Endothelial cell of umbilical vein (primary cell): ENCODE results near the gene EQTN. TPM values are rescaled to one million over a fixed set of nuclear protein-coding genes. Genes with fewer than 3 reads are reported as not detected.

ENCODE experiments used
- BruUV-seq: library from RNA; stranded (reverse); fragments of 400-500 nt; replicated peaks from 2 replicates; lab custom pipeline; 2021; lab: Mats Ljungman, UMichigan
- CTCF ChIA-PET: fragments of 300-600, 350-600 bp; sonication (Branson Sonifier 250); formaldehyde crosslinking; loops from one replicate; lab custom pipeline; 2021; ENCODE audit warnings: antibody characterized with exemption, inconsistent platforms; lab: Charles Lee
- POLR2A ChIA-PET: fragments of 300-600, 350-600 bp; sonication (Branson Sonifier 250); formaldehyde crosslinking; loops from one replicate; lab custom pipeline; 2021; ENCODE audit warnings: antibody characterized with exemption, inconsistent platforms; lab: Charles Lee
- DNase-seq: peaks from one replicate; pipeline ENCODE4 v3.0.0-alpha.2; 2011; ENCODE audit warnings: low read depth, low spot score
- FAIRE-seq: peaks from 2 replicates; lab custom pipeline; 2011; peaks lifted over from hg19 to GRCh38; lab: Jason Lieb, UNC
- H2AFZ ChIP-seq: 2 replicates; pipeline ENCODE4 v1.6.0; 2012; ENCODE audit warnings: low read depth, low read length, control low read depth, inconsistent platforms
- H3K27ac ChIP-seq: 2 replicates; pipeline ENCODE4 v1.5.1; 2011; ENCODE audit warnings: low read depth, mild to moderate bottlenecking, control low read depth, low read length, moderate library complexity; ENCODE audit not compliant: insufficient read depth
- H3K27me3 ChIP-seq, 2 experiments: 2 replicates each; pipeline versions ENCODE4 v1.6.0 to v1.6.1; 2011; ENCODE audit warnings: low read length in 2 of 2, mixed read lengths in 1 of 2; ENCODE audit not compliant: control insufficient read depth in 2 of 2, insufficient read depth in 2 of 2
- H3K36me3 ChIP-seq, 2 experiments: 2 replicates in 1 of 2; 3 replicates in 1 of 2; pipeline ENCODE4 v1.5.1; 2011; ENCODE audit warnings: low read length in 2 of 2, mild to moderate bottlenecking in 1 of 2, moderate library complexity in 1 of 2; ENCODE audit not compliant: control insufficient read depth in 2 of 2, insufficient read depth in 2 of 2; ENCODE audit errors: extremely low read depth in 1 of 2
- H3K4me1 ChIP-seq: 3 replicates; pipeline ENCODE4 v1.5.1; 2011; ENCODE audit warnings: mild to moderate bottlenecking, low read length; ENCODE audit not compliant: control insufficient read depth, insufficient read depth; ENCODE audit errors: extremely low read depth
- H3K4me2 ChIP-seq: 2 replicates; pipeline ENCODE4 v1.6.1; 2011; ENCODE audit warnings: low read length, control low read depth, mixed read lengths; ENCODE audit not compliant: insufficient read depth
- H3K4me3 ChIP-seq, 3 experiments: fragments of 200-600 bp in 1 of 3; sonication (generic), shearing (Covaris generic) in 1 of 3; replicated peaks in 1 of 3; 2 replicates each; pipeline ENCODE4 v1.5.1; 2011 to 2016; ENCODE audit warnings: control low read depth in 3 of 3, low read length in 3 of 3, mild to moderate bottlenecking in 2 of 3, inconsistent platforms in 1 of 3, low read depth in 1 of 3, moderate library complexity in 1 of 3; ENCODE audit not compliant: insufficient read depth in 1 of 3
- H3K79me2 ChIP-seq: 2 replicates; pipeline ENCODE4 v1.6.0; 2012; ENCODE audit warnings: low read length, inconsistent platforms; ENCODE audit not compliant: control insufficient read depth, insufficient read depth
- H3K9ac ChIP-seq: replicated peaks from 2 replicates; pipeline ENCODE3; 2011; ENCODE audit warnings: low read length, control low read depth; ENCODE audit not compliant: insufficient read depth; ENCODE audit errors: extremely low read depth
- H3K9me1 ChIP-seq: replicated peaks from 3 replicates; pipeline ENCODE4 v1.6.0; 2011; ENCODE audit warnings: mild to moderate bottlenecking, low read length; ENCODE audit not compliant: control insufficient read depth, insufficient read depth; ENCODE audit errors: extremely low read depth
- H3K9me3 ChIP-seq: replicated peaks from 2 replicates; pipeline ENCODE4 v1.5.1; 2012; ENCODE audit warnings: low read length, inconsistent platforms; ENCODE audit not compliant: control insufficient read depth, insufficient read depth
- H4K20me1 ChIP-seq: replicated peaks from 2 replicates; pipeline ENCODE3; 2011; ENCODE audit warnings: mild to moderate bottlenecking, low read length; ENCODE audit not compliant: control insufficient read depth, insufficient read depth; ENCODE audit errors: extremely low read depth
- CTCF ChIP-seq, 2 donors: IDR thresholded peaks; 1 replicate in 1 of 2; 2 replicates in 1 of 2; pipeline ENCODE4 v1.5.1; 2011; ENCODE audit warnings: low read length in 2 of 2, mild to moderate bottlenecking in 2 of 2, moderate library complexity in 2 of 2, control low read depth in 1 of 2, inconsistent platforms in 1 of 2, low read depth in 1 of 2; ENCODE audit not compliant: insufficient read depth in 1 of 2; ENCODE audit errors: extremely low read depth in 1 of 2
- EZH2 ChIP-seq: IDR thresholded peaks from 2 replicates; pipeline ENCODE4 v1.6.1; 2012; ENCODE audit warnings: borderline replicate concordance, low read depth, mild to moderate bottlenecking, moderate library complexity, low read length, inconsistent platforms; ENCODE audit not compliant: severe bottlenecking
- FOS ChIP-seq: IDR thresholded peaks from 2 replicates; pipeline ENCODE4 v1.6.1; 2011; ENCODE audit warnings: mild to moderate bottlenecking, low read length, moderate library complexity, borderline replicate concordance; ENCODE audit not compliant: insufficient read depth
- GATA2 ChIP-seq: IDR thresholded peaks from 2 replicates; pipeline ENCODE4 v1.7.0; 2011; ENCODE audit warnings: low read depth, mild to moderate bottlenecking, moderate library complexity, mixed read lengths, low read length; ENCODE audit not compliant: insufficient read length, insufficient read depth
- JUN ChIP-seq: IDR thresholded peaks from 2 replicates; pipeline ENCODE4 v1.6.1; 2011; ENCODE audit warnings: borderline replicate concordance, low read depth; ENCODE audit not compliant: insufficient read length, insufficient read depth
- MAX ChIP-seq: IDR thresholded peaks from 2 replicates; pipeline ENCODE4 v1.6.1; 2011; ENCODE audit not compliant: insufficient read depth, insufficient read length
- MYC ChIP-seq: IDR thresholded peaks from one replicate; pipeline ENCODE4 v1.6.1; 2011; ENCODE audit warnings: mild to moderate bottlenecking, low read depth, low read length
- POLR2A ChIP-seq: IDR thresholded peaks from 2 replicates; pipeline ENCODE4 v1.6.1; 2012; ENCODE audit warnings: low read depth, mild to moderate bottlenecking, control low read depth, low read length
- POLR2AphosphoS5 ChIP-seq: IDR thresholded peaks from 2 replicates; pipeline ENCODE4 v1.6.1; 2012; ENCODE audit warnings: low read depth, mild to moderate bottlenecking, control low read depth, low read length, moderate library complexity; ENCODE audit not compliant: insufficient read depth
- dilution Hi-C: fragments of 300-500 bp; cut with MboI; formaldehyde crosslinking; loops from one replicate; pipeline ENCODE4 v1.15.0; 2019; ENCODE audit warnings: low sequenced_read_pairs; ENCODE audit not compliant: extremely low pct_ligation_motif_present
- intact Hi-C: fragments of 100-400 bp; cut with micrococcal nuclease; formaldehyde crosslinking; loops from one replicate; pipeline ENCODE4 v1.10.0; 2022
- polyA plus RNA-seq, 4 experiments: library from polyadenylated mRNA; depleted of rRNA in 3 of 4; stranded (reverse) in 3 of 4; unstranded in 1 of 4; fragments of >200 nt; gene quantifications; 2 replicates each; pipeline versions ENCODE4 v1.2.1 to v1.2.3, GENCODE V29; 2011 to 2012; ENCODE audit warnings: missing spikeins in 1 of 4
- total RNA-seq: library from RNA; stranded (reverse); gene quantifications from 2 replicates; pipeline ENCODE4 v1.2.3, GENCODE V29; 2021

Gene EQTN
- total and polyA plus RNA-seq, 2 donors (not counting 3 experiments of a cell fraction or from before 2014, with no cell fraction given): not detected

DNA sequence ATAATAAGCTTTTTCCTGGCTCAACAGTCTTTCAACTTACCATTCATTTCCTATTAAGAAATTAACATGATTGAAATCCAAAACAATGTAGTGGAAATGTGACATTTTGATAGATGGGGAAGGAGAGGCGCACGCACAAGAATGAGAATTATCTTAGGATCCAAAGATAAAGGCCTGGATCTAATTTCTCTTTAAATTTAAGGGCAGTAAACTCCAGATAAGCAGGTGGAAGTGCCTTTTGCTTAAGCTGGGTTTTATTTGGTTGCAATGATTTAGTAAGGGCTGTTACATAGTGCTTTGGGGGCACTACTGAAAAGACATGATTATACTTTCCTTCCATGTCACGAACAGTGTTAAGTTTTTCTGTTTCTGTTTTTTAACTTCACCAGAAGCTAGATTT, 17.3 kb downstream of the EQTN start:
- CTCF ChIA-PET: interaction anchor here (0.5 to 2.7 kb wide), 3 partner anchors 31 to 246 kb away, joined by 4 to 8 read pairs (median 6); no protein-coding TSS in a partner anchor
- no peaks in the 10 kb centered on the region for H3K9me1 ChIP-seq
- H3K4me3 ChIP-seq: no peak overlapping the region
- H3K79me2 ChIP-seq: no peaks in the 10 kb centered on the region
- DNase-seq: peak; percentile 47
- H3K4me1 ChIP-seq: no peaks in the 10 kb centered on the region
- H4K20me1 ChIP-seq: no peaks in the 10 kb centered on the region
- H3K36me3 ChIP-seq: no peaks in the 10 kb centered on the region
- TF ChIP-seq CTCF (IDR thresholded peaks at IDR 0.05; ENCODE audit: extremely low read depth in 1 of 2, insufficient read depth in 1 of 2, low read depth in 1 of 2, low read length in 2 of 2) (no peak), MAX (no peak), EZH2 (no peak), POLR2A (no peak), GATA2 (no peak), FOS (no peak), JUN (no peak), MYC (no peak), POLR2AphosphoS5 (no peak)
- no peak overlapping the region for H3K9ac ChIP-seq
- dilution Hi-C loops: no loop called here
- H2AFZ ChIP-seq: no peak overlapping the region
- no peak for FAIRE-seq
- no peaks in the 10 kb centered on the region for H3K9me3 ChIP-seq
- BruUV-seq: no TSS peak
- H3K4me2 ChIP-seq: no peak overlapping the region
- POLR2A ChIA-PET: no interaction called here
- intact Hi-C loops: loop anchor here (5.0 to 10.0 kb wide), 2 partner anchors 322 to 385 kb away; partner anchors contain the start of genes CAAP1 and IFT74
- H3K27me3 ChIP-seq: peaks cover 3 to 11% of the 10 kb centered on the region in 2 experiments
- no peak overlapping the region for H3K27ac ChIP-seq
